Diencephalon (tissue), 1 donor: ENCODE data around the gene APEX2. TPM values are rescaled to one million over a fixed set of nuclear protein-coding genes. Genes with fewer than 3 reads are reported as not detected.

ENCODE experiments used
- total RNA-seq: library from RNA; depleted of rRNA; stranded (reverse); fragments of >200 nt; gene quantifications from one replicate; pipeline ENCODE4 v1.2.3, GENCODE V29; 2014

Gene APEX2, protein sequence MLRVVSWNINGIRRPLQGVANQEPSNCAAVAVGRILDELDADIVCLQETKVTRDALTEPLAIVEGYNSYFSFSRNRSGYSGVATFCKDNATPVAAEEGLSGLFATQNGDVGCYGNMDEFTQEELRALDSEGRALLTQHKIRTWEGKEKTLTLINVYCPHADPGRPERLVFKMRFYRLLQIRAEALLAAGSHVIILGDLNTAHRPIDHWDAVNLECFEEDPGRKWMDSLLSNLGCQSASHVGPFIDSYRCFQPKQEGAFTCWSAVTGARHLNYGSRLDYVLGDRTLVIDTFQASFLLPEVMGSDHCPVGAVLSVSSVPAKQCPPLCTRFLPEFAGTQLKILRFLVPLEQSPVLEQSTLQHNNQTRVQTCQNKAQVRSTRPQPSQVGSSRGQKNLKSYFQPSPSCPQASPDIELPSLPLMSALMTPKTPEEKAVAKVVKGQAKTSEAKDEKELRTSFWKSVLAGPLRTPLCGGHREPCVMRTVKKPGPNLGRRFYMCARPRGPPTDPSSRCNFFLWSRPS
- total RNA-seq, result 3.2 TPM

DNA sequence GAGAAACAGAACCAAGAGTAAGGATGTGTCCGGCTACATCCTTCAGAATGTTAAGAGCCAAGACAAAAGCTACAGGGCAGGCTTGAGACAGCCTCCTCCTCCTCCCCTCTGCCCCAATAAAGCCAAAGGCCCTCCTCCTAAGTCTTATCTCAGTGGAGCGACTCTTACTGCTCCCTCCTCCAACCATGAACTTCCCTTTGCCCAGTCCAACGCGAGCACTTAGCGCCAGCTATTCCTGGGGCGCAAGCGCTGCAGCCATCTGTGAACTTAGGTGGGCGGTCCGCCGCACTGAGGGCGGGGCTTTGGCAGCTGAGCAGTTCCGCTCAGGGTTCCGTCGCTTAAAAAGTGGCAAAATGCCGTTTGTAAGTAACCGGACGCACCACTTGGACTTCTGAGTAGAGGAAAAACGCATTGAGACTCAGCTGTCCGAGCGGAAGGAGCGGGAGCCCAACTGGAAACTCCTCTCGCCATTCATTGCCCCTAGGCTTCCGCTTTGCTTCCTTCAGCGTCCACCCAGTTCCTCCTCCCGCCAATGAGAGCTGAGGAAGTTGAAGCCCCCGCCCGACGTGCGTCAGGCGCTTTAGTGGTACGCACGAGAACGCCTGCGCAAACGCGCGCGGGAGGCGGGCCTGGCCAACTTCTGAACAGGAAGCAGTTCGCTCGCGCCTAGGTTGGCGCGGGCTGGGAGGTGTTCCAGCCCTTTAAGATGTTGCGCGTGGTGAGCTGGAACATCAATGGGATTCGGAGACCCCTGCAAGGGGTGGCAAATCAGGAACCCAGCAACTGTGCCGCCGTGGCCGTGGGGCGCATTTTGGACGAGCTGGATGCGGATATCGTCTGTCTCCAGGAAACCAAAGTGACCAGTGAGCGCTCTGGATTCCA lies at the start of gene APEX2:
TSS of gene APEX2 (plus strand) at position 647 of the 882 bp plus-strand sequence. CDS start at position 707, 60 bp downstream.

DNA sequence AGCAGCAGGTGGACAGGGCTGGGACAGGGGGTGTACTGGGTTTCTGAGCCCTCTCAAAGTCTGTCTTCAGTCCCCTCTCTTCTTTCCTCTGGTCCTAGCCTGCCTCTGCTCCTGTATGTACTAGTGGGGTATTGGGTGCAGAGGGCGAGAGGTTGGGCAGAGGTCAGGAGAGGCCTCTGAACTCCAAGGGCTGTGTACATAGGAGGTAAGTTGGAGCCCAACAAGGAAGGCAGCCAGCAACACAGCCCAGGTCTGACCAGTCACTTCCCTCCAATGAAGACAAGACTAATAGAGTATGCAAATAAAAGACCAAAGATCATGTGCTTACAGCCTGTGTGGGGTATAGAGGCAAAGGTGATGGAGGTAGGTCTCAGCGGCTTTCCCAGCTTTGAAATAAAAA lies 6.1 kb upstream of the APEX2 start, which contains the start of gene PFKFB1:
TSS of gene PFKFB1 (minus strand) at position 90 of the 400 bp plus-strand sequence. CDS start 181 bp downstream, outside the sequence.

DNA sequence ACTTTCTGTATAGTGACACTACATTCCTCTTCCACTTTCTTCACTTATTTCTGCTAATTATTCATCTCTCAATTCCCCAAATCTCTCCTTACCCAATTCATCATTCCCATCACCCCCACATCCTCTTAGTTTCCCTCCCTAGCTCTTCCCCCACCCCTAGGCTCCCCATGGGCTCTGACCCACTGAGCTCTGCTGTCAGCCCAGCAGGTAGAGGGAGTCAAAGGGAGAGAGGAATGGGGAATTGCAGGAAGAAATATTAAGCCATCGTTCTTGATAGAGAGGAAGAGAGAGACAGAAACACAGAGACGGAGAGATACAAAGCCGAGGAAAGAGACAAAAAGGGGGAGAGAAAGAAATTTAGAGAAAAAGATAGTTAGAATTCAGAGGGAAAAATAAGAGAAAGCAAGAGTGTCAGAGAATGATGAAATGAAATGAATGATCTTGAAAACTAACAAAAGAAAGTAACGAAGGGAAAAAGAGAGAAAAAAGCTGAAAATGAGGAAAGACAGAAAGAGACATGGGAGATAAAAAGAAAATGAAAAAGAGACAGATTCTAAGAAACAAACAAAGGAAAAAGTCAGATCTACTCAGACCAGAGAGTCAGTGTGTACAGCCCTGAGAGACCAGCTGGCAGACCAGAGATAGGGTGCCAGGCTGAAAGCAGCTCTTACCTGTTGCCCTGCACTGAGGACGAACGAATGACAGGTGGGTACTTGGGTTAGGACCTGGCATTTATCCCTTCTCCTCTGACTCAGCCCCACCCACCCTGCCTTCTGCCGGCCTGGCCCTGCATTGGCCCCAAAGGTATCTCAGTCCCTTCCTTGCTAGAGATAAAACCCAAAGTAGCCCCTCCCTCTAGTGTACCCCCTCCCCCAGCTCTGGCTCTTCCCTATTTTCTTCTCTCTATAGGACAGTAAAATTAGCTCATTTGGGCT lies 30.4 kb downstream of the APEX2 start, which contains the start of gene ALAS2:
TSS of gene ALAS2 (minus strand) at position 707 of the 935 bp plus-strand sequence. CDS start 4,977 bp downstream, outside the sequence.

Other genes starting within 250 kb of the APEX2 start
- not detected for gene ITIH6, start 202.1 kb upstream of the APEX2 start, total RNA-seq
- 309 TPM for gene MAGED2, start 192.6 kb upstream of the APEX2 start, total RNA-seq
- gene TRO, start 79.5 kb upstream of the APEX2 start, total RNA-seq, result 126 TPM
- gene PFKFB1, start 6.2 kb upstream of the APEX2 start, total RNA-seq, result 0.23 TPM
- gene ALAS2, start 30.6 kb downstream of the APEX2 start, total RNA-seq, result 60.7 TPM
- not detected for gene PAGE2B, start 74.7 kb downstream of the APEX2 start, total RNA-seq
- not detected for gene PAGE2, start 88.7 kb downstream of the APEX2 start, total RNA-seq
- not detected for gene PAGE5, start 220.0 kb downstream of the APEX2 start, total RNA-seq